Measurements from ENCODE around the gene GRM8.

The GRM8 gene

DNA sequence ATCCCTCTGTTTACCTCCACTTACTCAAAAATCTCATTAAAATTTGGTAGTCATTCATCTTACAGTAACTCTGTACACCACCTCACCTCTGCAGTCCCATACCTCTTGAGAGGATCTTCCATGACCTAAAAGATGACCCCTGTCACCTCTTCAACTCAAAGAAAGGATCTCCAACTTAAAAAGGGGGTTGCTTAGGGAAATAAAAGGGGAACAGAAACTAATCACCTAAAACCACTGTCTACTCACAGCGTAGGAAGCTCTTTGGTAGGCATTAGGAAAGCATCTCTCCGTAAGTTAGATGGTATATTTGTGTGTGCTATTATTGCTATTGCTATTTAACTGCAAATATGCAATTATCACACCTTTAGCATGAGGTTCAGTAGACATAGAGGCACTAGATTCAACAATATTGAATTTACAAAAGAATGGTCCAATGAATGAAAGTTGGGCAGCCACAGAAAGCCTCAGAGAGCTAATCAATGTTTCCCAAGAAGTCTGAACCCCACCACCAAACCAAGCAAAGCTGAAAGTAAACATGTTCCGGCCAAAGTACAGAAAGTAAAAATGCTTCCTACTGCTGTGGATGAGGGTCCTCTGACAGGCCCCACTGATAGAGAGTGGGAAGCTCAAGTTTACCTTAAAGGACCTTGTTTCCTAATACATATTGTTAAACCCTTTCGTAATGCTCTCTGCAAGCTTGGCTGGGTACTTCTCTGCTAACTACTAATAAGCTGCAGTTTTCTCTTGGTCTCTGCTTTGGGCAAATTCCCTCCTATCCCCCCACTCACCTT lies 105.8 kb downstream of the GRM8 start:
- no peak for DNase-seq

GRCh38 chr7:127137146-127137545 lies 115.6 kb downstream of the GRM8 start:
- no peak for DNase-seq

DNA sequence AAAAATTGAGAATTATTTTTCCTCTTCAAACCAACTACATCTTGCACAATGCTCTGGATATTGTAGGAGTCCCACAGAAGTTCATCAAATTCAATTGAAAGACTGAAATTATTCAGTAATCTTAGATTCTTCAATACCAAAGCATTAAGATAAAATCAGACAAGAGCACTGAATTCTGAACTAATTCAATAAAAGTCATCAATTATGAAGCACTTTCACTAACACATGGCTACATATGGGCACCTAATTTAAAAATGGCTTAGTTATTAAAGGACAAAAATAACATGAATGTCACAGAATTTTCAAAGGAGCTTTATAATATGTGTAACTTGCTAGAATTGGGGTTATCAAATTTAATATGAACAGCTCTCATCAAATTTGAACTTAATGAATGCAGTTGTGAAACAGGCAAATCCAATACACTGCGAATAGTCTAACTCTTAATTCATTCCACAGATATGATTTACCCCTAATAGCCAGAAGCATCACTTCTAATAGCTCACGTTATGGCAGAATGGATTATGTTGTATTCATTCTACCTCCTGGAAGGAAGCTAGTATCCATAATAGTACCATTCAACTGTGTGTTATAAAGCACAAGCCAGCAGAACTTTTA lies 116.8 kb downstream of the GRM8 start:
- no peak for DNase-seq

- DNase-seq, result no peak
Observed at GRCh38 chr7:127123220-127123619, 129.5 kb downstream of the GRM8 start.

DNA sequence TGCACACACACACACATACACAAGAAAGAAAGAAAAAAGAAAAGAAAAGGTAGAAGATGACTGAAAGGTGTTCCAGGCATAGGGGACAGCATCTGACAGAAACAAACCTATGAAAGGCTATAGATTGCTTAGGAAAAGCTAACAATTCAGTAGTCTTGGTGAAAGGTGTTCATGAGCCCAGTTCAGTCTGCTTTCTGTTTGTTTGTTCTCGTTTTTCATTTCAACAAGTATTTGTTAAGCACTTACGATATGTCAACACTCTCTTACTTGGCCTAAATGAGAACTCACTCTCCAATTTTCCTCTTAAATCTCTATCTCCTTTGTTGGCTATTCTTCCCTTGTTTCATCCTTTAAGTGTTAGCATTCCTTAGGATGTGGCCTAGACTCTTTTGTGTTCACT lies 133.2 kb downstream of the GRM8 start:
- no peak for DNase-seq

DNA sequence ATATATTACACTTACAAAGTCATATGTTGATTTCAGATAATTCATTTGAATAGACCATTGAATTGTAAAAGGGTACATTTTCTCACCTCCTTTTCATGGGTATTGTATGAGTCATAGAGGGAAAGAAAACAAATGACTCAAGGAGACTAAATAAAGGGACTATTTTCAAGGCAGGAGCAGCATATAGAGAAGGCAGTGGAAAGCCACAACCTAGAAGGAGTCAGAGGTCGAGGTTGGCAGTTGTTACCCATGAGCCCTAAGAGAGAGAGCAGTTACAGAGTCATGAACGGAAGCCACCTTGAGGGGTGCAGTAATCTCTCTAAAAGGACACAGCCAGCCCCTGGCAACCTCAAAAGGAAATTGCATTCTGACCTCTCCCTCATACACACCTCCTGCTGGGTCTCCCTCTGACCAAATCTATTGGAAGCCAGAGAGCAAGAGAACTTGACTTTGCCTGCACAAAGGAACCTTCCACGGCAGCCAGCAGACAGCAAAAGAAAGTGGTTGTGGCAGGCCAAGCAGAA lies 137.9 kb downstream of the GRM8 start:
- no peak for DNase-seq

GRCh38 chr7:127107601-127108007 lies 145.1 kb downstream of the GRM8 start:
- DNase-seq, result no peak

GRCh38 chr7:127093340-127093739 lies 159.4 kb downstream of the GRM8 start:
- no peak for DNase-seq

- DNase-seq, result no peak
Observed at GRCh38 chr7:127091620-127092019, 161.1 kb downstream of the GRM8 start.

DNA sequence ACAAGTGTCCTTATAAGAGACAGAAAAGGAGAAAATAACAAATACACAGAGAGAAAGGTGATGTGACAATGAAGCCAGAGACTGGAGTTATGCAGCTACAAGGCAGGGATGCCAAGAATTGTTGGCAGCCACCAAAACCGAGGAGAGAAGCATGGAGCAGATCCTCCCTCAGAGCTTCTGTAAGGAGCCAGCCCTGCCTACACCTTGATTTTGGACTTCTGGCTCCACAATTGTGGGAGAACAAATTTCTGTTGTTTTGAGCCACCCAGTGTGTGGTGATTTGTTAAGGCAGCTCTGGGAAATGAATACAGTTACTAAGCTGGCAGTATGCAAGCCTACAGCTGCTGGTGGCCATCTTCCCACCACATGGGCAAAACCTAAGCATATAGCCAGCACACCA lies 163.6 kb downstream of the GRM8 start:
- DNase-seq, result no peak

DNA sequence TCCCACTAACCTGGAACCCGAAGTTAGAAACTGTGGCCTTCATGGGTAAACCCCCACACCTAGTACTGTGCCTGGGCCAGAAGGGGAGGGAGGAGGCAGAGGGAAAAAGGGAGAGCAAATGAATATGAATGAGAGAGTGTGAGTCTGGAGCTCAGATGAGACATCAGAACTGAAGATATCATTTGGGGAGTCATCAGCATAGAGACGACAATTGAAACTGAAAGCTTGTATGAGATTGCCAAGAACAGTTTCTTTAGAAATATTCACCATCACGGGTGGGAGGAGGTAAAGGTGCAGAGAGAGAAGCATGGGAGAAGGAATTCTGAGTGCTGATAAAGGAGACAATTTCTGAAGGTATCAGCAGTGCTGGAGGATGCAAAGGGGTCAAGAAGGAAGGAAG lies 171.2 kb downstream of the GRM8 start:
- no peak for DNase-seq

- DNase-seq, result no peak
Observed at GRCh38 chr7:127080576-127080975, 172.2 kb downstream of the GRM8 start.

DNA sequence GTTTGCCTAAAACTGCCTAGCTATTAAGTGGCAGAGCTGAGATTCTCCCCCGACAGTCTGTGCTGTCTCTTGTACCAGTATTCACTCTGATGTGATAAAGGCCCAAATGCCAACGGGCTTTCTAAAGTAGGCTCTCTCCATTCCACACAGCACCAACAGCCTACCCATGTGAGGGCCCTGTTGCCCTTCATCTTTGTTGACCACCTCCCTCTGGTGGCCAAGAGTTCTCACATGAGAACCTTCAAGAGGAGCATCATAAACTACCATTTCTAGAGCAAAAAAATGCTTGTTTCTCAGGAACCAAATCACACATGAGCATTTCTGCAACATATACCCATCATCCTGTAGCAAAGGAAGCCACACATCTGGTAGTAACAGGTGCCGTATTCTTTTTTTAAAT lies 185.8 kb downstream of the GRM8 start:
- no peak for DNase-seq

DNA sequence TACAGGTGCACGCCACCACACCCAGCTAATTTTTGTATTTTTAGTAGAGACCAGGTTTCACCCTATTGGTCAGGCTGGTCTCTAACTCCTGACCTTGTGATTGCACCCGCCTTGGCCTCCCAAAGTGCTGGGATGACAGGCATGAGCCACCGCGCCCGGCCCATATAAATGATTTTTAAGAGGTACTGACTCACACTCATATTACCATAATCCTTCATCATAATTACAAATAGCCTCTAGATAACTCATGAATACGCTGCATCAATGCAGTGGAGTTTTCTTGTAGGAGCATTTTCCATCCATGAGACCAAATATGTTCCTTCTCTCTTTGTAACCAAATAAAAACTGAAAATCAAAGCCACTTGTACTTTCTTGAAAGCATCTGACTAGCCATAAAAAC lies 193.3 kb downstream of the GRM8 start:
- no peak for DNase-seq

- no peak for DNase-seq
Observed at GRCh38 chr7:127057918-127058317, 194.8 kb downstream of the GRM8 start.

DNA sequence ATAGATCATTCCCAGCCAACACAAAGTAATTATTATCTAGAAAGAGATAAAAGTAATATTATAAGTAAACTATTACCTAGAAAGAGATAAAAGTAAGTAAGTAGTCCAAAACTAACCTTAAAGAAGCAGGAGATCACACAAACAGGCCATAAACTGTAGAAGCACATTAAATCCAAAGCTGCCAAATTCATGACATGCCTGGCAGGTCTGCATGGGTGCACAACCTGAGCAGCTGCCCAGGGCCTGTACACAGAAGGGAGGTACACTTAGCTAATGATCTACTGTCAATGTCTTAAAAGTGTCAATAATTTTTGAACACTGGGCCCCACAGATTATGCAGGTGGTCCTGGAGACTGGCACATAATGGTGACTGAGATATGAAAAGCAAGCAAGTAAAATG lies 196.5 kb downstream of the GRM8 start:
- DNase-seq, result no peak

- DNase-seq, result no peak
Observed at GRCh38 chr7:127047521-127047920, 205.2 kb downstream of the GRM8 start.

GRCh38 chr7:127041689-127042452 lies 210.9 kb downstream of the GRM8 start:
- DNase-seq, result no peak

- no peak for DNase-seq
Observed at GRCh38 chr7:127040042-127040441, 212.7 kb downstream of the GRM8 start.

GRCh38 chr7:127039541-127039940 lies 213.2 kb downstream of the GRM8 start:
- no peak for DNase-seq

DNA sequence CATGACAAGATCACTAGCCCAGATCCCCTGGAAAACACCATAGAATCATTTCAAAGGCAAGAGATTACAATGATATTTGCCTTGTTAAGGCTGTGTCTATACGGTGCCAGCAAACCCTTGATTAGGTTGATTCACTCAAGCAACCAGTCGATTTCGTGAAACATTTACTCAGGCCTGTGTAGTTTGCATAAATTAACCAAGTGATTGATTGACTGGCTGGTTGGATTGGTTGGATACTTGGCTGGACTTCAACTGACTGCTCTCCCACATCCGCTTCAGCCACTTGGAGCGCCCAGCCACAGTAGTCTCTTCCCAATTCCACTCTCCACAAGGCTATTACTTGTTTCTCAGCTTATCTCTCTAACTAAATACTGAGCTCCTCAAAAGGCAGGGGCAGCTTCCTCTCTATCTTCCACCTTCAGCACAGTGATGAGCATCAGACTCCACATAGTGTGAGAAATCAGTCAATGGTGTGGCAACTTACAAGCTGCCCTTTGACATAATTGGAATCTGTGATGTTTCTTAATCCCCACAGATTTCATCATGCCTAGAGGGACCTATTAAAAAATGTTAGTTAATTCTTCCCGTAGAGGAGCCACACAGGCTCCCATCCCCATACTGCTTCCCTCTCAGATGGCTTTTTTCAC lies 217.4 kb downstream of the GRM8 start:
- DNase-seq, result no peak

DNA sequence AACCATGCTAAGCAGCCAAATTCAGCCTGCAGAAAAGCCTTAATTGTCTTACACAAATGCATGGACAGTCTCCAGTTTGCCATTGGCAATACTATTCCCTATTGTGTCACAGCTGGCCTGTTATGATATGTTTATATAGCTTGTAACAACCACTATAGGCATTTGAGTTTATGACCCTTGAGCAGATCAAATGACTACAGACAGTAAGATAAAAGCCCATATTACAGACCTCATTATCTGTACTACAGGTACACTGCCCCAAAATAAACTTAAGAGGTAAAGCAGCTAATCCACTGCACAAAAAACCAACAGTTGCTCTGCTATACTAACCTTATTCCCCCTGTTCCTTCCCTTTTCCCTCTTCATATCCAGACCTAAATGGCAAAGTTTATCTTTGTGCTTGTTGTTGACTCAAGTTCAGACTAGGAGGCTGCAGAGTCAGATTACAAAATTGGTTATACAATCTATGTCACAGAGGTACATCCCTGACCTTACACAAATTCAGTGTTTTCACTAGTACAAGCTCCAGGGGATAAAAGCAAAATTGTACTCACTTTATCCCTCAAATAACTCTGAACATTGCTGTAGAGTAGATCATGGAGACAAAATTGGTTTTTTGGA lies 218.4 kb downstream of the GRM8 start:
- no peak for DNase-seq

- DNase-seq, result no peak
Observed at GRCh38 chr7:127029823-127030222, 222.9 kb downstream of the GRM8 start.
